GM21526 (cell line): ENCODE data around the gene DHRS2.

ENCODE experiments used
- ATAC-seq: cut with Tn5 transposase; IDR thresholded peaks from one replicate; pipeline ENCODE4 v1.9.1; 2021; ENCODE audit warnings: moderate library complexity; ENCODE audit not compliant: unreplicated experiment, low FRiP score

DHRS2 gene

DNA sequence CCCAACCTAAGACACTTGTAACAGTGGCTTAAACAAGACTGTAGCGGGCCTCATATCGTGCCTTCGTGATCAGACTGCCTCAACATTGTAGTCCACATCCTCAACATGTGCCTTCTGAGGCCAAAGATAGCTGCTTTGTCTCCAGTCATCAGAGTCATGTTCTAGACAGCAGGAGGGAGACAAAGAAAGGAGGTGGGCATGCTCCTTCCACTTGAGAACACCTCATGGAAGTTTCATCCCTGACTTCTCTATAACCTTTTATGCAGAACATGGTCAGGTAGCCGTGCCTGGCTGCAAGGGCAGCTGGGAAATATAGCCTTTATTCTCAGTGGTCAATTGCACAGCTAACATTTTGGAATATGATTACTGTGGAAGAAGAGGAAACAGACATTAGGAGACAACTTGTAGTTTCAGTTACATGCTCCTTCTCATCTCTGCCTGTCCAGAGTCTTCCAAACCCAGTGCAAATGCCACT lies 25.3 kb upstream of the DHRS2 start:
- ATAC-seq: no peak

DNA sequence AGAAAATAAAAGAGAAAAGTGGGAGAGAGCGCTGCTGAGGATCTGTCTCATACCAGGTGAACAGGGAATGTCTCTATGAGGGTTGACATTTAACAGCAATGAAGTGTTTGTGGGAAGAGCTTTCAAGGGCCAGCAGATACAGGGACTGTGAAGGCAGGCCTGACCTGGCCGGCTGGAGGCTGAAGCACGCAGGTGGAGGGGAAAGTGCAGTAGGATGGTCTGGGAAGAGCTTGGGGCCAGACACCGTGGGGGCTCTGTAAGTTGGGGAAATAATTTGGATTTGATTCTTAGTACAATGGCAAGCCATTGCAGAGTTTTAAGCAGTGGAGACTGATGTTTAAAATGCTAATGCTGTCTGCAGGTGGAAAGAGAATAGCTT lies 23.8 kb upstream of the DHRS2 start:
- ATAC-seq: no peak

DNA sequence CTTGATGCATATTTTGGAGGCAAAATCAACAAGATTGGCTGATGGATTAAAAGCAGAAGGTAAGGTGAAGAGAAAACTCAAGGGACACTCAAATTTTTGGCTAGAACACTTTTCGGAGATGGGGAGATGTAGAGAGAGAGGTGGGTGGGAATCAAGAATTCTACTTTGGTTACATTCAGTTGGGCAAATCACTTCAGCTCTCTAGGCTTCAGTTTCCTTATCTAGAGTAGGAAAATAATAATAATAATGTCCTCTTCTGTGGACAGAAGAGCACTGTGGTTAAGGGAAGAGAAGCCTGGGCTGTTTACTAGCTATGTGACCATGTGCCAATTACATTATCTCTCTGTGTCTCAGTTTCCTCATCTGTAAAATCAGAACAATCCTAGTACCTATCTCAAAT lies 23.4 kb upstream of the DHRS2 start:
- no peak for ATAC-seq

DNA sequence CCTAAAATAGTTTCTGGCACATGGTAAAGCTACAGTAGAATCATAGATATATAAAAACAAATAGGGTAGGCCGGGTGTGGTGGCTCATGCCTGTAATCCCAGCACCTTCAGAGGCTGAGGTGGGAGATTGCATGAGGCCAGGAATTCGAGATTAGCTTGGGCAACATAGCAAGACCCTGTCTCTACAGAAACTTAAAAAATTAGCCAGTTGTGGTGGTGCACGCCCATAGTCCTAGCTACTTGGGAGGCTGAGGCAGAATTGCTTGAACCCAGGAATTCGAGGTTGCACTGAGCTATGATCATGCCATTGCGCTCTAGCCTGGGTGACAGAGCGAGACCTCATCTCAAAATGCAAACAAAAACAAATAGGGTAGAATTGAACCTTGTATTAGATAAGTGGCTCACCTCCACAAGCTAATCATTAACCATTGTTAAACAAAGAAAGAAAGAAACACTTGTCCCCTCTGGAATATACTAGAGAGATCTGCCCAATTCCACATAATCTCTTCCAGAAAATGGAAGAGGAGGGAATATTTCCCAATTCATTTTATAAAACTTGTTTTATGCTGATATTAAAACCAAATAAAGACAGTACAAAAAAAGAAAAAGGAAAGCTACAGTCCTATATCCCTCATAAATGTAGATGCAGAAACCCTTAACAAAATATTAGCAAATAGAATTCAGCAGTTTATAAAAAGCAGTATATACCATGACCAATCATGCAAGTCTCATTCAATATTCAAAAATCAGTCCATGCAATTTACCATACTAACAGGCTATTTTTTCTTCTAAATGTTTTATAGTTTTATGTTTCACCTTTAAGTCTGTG lies 22.7 kb upstream of the DHRS2 start:
- no peak for ATAC-seq

DNA sequence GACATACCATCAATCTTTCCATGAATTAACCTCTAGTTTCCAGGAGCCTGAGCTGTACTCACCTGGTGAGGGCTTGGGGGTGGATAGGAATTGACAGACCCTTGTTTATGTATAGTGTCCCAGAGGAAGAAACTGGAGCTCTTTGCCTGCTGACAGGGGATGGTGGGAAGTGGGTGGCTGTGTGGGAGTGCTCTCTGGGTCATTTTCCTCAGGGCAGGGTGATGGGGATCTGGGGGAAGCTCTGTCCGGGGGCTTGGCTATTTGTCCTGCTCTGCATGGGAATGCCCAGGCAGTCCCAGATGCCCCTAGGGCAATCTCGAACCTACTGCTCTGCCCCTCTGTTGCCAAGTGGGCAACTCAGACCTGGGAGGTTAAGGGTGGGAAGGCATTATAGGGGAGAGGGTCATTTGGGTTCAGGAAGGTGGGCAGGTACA lies 21.8 kb upstream of the DHRS2 start:
- ATAC-seq: no peak

DNA sequence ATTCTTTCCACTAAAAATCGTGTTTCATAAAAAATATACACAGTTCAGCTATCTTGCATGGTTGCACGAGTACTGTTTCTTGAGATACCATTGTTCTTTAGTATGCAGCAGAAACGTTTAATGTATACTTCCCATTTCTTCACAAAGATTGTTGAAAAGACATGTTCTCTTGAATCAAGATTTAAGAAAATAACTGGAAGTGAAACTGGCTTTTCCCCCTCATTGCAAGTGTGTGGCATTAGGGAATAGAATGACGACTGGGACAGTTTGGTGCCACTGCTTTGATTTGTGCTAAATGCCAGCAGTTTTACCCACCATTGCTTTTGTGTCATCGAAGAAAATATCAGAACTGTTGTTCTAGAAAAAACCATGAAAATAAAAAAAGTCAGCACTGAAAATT lies 20.3 kb upstream of the DHRS2 start:
- no peak for ATAC-seq

DNA sequence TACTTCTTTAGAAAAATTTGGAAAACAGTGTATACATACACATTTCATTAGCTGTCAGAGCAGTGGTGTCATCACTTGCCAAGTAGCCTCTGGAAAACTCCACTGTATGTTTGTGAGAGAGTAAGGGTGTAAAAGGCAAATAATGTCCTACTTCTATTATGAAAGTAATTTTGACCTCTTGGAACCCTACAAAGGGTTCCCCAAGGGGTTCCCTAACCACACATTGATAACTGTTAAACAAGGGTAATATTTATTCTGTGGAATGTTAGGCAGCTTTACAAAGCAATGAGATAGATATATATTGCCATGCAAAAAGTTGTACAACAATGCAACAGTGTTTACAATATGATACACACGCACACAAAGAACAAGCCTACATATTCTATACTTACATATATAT lies 18.6 kb upstream of the DHRS2 start:
- no peak for ATAC-seq

DNA sequence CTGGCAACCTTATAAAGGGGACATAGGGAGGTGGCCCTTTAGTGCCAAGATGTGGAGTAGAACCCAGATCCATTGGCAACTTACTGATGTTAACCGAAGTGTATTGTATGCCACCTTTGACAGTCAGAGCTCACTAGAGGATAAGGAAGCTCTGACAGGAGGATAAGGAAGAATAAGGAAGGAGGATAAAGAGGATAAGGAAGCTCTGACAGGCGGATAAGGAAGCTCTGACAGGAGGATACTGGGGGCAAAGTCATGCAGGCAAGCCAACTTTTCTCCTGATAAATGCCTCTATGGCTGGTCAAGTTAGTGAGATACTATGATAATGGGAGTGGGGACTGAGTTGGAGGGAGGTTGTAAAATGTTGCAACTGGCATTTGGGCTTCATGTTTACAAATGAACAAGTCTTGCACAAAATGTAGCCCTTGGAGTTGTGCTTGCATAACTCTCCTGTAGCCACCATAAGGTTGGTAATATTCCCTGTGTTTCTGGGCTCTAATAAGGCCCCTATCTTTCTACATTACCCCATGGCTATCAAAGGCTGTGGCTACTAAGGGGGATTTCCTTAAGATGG lies 17.7 kb upstream of the DHRS2 start:
- no peak for ATAC-seq

DNA sequence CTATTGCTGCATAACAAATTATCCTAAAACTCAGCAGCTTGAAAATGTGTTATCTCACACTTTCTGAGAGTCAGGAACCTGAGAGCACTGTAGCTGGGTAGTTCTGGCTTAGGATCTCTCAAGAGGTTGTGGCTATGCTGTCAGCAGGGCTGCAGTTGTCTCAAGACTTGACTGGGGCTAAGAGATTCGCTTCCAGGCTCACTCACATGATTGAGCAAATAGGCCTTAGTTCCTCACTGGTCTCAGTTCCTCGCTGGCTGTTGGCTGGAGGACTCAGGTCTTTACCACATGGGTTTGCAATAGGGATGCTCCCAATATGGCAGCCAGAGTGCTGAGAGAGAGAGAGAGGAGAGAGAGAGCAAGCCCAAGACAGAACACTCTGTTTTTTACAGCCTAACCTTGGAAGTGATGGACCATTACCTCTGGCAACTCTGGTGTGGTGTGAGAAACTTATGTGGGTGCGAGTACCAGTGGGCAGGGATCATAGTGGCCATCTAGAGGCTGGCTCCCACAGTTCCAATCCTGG lies 15.9 kb upstream of the DHRS2 start:
- no peak for ATAC-seq

DNA sequence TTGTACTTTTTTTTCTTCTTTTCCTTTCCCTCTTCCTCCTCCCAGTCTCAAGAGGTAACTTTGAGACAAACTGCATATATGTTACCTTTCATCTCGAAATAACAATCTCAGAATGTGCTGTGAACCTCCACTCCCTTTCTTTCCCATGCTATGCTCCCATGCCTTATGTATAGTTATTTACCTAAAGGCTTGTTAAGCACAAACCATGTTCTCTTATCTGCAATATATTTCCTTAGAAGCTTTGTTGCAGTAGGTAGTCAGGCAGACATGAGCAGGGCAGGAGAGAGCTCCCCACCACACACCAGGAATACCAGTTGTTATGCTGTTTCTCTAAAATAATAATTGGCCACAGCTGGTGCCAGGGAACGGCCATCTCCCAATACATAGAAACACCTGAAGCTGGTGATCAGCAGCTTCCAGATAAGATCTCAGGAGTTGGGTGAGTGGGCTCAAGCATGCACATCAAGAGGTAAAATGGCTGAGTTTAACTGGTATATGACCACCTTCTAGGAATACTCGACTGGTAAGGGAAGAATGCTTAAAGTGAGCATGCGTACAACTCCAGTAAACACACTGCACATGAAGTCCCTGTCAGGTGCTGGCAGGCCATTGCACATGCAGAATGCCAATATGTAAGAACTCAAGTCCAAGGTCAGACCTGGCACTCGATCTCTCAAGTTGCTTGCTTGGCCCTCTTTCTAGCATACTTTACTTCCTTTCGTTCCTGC lies 14.8 kb upstream of the DHRS2 start:
- ATAC-seq: no peak

DNA sequence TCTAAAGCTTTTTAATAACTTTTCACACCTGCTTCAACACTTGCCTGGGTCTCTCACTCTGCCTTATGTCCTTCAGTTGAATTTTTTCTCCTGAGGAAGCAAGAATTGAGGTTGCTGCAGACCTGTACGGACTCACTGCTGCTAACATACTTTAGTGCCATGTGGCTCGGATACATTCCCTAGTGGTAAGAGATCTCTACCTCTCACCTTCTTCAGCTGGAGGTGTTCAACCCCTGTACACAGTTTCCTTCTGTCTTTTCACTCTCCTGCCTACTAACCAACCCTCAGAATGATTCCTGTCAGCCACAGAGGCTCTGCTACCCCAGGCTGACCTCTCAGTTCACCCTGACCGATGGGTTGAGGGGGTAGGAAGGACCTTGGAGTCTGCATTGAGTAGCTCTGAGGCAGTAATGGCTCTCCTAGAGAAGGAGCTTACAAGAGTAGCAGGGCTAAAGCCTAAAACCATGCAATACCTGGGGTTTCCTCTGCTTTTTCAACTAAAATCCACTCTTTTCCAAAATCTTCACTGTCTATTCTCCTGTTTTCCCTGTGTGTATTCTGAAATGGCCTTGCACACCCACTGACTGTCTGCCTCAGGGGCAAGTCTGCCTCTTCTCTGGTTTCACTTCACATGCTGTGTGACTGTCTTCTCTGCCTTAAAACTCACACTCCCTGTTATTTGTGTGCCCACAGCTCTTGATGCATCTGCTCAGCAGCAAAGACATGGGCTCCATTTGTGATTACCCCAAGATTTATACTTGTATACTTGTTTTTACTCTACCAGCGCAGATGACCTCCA lies 14.0 kb upstream of the DHRS2 start:
- ATAC-seq: no peak

DNA sequence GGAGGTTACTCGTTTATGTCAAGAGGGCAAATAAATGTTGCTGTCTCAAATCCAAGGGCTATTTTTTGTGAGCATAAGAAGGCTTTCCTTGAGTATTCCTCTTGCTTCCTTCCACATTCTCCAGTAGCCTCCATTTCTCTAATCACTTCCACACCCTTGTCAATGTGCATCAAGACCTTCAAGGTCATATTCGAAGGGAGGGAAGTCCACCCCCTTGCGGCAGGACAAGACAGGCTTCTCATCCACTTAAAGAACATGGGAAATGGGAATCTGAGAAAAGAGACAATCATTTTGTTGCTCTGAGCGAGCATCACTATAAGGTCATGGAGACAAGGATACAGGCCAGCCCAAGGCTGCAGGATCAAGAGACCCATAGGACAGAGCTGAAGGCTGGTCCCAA lies 13.2 kb upstream of the DHRS2 start:
- no peak for ATAC-seq

DNA sequence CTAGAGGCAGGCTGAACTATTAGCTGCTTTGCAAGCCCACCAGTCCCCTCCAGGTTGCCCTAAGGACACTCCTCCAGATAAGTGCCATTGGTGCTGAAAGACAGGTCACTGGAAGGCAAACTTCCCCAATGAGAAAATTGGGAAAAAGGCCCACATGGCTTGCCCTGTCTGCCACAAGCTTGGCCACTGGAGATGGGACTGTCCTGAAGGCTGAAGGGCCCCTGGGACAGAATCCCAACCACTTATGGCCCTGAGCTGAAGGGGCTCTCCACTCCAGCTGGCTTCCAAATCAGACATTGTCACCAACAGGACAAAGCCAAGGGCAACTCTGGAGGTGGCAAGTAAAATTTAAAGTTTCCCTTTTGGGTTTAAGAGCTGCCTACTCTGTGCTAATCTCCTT lies 12.2 kb upstream of the DHRS2 start:
- ATAC-seq: no peak

DNA sequence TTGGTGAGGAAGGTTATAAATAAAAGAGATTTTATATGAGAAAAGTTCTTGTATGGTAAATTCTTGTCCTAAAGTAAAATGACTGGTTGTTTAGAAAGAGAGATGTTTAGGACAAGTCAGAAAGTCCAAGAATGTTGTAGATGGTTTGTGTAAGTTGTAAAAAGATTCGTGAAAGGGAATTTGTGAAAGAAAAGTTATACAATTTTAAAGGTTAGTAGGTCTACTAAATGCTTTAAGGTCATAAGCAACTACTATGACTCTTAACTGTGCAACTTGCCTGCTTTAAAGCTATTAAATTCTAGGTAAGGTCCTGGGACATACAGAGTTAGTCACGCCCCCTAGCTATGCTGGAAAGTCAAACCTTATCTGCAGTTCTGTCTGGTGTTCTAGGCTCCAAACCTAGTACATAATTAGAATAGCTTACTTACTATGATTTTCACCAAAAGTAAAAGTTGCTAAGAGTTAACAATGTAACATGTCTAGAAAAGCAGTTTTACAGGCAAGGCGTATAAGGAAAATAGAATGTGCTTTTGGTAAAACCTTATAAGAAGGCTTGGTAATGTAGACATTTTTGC lies 11.2 kb upstream of the DHRS2 start:
- no peak for ATAC-seq

DNA sequence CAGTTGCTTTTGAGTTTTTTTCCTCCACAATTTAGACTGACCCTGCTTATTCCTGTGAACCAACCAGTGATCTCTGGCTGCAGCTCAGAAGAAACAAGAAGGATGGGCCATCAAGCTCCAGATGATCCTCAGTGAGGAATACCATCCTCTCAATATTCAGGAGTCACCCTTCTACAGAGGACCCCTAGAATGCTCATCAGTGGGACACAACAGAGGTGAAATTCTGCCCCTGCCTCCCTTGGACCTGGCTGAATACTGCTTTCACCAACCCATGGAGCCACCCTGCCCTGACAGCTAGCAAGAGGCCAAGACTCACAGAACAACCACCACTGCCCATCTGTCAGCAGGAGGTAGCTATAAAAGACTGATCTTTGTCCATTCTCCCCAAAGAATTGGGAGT lies 9.2 kb upstream of the DHRS2 start:
- ATAC-seq: no peak

DNA sequence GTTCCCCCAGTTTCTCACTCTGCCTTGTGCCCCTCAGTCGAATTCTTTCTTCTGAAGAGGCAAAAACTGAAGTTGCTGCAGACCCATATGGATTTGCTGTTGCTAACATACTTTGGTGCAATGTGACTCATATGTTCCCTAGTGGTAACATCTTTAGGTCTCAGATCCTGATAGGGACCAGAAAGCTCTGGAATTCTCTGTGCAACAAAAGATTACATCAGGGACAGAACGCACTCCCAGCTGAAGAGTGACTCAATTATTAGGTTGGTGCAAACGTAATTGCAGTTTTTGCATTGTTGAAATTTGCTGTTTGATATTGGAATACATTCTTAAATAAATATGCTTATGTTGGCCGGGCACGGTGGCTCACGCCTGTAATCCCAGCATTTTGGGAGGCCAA lies 8.2 kb upstream of the DHRS2 start:
- no peak for ATAC-seq

DNA sequence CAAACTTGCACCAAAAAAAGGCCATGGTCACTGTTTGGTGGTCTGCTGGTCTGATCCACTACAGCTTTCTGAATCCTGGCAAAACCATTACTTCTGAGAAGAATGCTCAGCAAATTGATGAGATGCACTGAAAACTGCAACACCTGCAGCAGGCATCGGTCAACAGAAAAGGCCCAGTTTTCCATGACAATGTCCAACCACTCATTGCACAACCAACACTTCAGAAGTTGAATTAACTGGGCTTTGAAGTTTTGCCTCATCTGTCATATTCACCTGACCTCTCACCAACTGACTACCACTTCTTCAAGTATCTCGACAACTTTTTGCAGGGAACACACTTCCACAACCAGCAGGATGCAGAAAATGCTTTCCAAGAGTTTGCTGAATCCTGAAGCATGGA lies 7.0 kb upstream of the DHRS2 start:
- ATAC-seq: no peak

DNA sequence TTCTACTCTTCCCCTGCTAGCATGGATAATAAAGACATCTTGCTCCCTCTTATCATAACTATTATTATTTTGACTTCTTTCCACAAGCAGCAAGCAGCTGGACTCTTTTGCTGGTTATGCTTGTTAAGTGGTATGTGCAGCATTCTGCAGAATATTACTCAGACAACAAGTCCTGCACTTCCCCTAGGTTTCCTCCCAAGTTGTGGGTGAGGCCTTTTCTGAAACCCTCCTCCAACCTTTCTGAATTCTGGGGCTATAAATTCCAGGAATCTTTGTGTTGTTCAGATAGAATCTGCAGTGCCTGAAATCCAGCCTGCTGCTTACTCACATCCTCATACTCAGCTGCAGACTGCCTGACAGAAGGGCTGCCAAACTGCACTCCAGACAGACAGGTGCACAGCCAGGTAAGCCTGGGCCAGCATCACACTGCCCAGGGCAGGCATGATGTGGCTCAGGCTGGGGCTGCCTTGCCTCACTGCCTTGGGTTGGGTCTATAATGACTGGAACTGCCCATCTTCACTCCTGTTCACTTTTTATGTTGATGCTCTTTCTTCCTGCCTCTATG lies 6.2 kb upstream of the DHRS2 start:
- ATAC-seq: no peak

DNA sequence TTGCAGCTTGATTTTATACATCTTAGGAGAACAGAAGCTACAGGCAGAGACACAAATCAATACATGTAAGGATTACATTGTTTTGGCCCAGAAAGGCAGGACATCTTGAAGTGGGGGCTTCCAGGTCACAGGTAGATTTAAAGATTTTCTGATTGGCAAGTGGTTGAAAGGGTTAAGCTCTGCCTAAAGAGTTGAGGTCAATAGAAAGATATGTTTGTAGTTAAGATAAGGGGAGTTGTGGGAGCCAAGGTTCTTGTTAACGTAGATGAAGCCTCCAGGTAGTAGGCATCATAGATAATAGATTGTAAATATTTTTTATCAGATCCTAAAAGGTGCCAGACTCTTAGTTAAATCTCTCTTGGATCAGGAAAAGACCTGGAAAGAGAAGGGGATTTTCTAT lies 5.5 kb upstream of the DHRS2 start:
- ATAC-seq: no peak

DNA sequence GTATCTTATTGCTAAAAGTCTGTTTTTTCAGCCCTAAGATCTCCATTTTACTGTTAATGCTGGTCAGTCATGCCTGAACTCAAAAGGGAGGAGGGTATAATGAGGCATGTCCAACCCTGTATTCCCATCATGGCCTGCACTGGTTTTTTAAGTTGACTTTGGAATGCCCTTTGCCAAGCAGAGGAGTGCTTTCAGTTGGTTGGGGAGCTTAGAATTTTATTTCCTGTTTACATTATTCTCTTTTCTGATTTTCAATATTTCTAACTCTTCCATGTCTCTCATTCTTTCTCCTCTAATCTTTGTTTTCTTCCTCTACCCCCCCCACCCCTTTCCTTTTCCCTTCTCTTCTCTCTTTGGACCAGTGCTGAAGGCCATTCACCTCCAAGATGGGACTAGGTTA lies 4.9 kb upstream of the DHRS2 start:
- no peak for ATAC-seq
